ENCODE measurements around the gene KAZN.

Gene KAZN

DNA sequence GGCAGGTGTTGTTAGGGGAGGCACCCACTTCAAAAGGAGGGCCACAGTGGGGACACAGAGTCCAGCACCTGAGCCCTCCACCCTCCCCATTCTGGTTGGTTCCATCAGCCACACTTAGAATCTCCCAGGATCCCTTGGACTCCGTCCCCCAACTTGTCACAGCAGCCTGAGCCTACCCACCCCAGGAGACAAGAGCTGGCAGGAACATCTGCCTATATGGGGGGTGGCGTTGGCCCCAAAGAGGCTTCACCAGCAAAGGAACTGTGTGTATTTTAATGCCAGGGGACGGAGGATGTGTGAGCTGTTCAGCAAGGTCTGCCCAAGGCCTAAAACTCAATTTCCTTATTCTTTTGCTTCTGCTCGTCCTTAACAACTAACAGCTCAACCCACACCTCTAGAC lies 468.7 kb downstream of the KAZN start:
- no peak overlapping the region for H3K4me3 ChIP-seq (ENCODE audit: low read depth, low read length)
- no peak for TF ChIP-seq CTCF (IDR thresholded peaks at IDR 0.05; ENCODE audit: borderline replicate concordance, insufficient read depth, low read depth, low read length)

GRCh38 chr1:15068152-15068551 lies 469.7 kb downstream of the KAZN start:
- TF ChIP-seq CTCF (IDR thresholded peaks at IDR 0.05; ENCODE audit: borderline replicate concordance, insufficient read depth, low read depth, low read length) = no peak
- H3K4me3 ChIP-seq (ENCODE audit: low read depth, low read length) = no peak overlapping the region

- no peak for TF ChIP-seq CTCF (IDR thresholded peaks at IDR 0.05; ENCODE audit: borderline replicate concordance, insufficient read depth, low read depth, low read length)
- H3K4me3 ChIP-seq (ENCODE audit: low read depth, low read length) = no peak overlapping the region
Measured at GRCh38 chr1:15068997-15069396, 470.5 kb downstream of the KAZN start.

- H3K4me3 ChIP-seq (ENCODE audit: low read depth, low read length) = no peak overlapping the region
Measured at GRCh38 chr1:15070145-15070748, 471.8 kb downstream of the KAZN start.

GRCh38 chr1:15071936-15072335 lies 473.5 kb downstream of the KAZN start:
- no peak overlapping the region for H3K4me3 ChIP-seq (ENCODE audit: low read depth, low read length)
- TF ChIP-seq CTCF (IDR thresholded peaks at IDR 0.05; ENCODE audit: borderline replicate concordance, insufficient read depth, low read depth, low read length) = no peak

More at GRCh38 chr1:15070145-15070748, 471.8 kb downstream of the KAZN start:
- no peak for TF ChIP-seq CTCF (IDR thresholded peaks at IDR 0.05; ENCODE audit: borderline replicate concordance, insufficient read depth, low read depth, low read length)

GRCh38 chr1:15073799-15074308 lies 475.4 kb downstream of the KAZN start:
- no peak overlapping the region for H3K4me3 ChIP-seq (ENCODE audit: low read depth, low read length)

More at GRCh38 chr1:15073799-15074308, 475.4 kb downstream of the KAZN start:
- no peak for TF ChIP-seq CTCF (IDR thresholded peaks at IDR 0.05; ENCODE audit: borderline replicate concordance, insufficient read depth, low read depth, low read length)
